Right cardiac atrium (tissue), 5 donors: ENCODE measurements around the gene ECT2. TPM values are rescaled to one million over a fixed set of nuclear protein-coding genes. Genes with fewer than 3 reads are reported as not detected.

Source experiments
- ATAC-seq, 2 donors: fragments of 200-7000 bp; cut with Tn5 transposase; one replicate each; pipeline versions ENCODE4 v1.8.0 to v1.9.1; 2020; ENCODE audit warnings: moderate library complexity in 2 of 2, mild to moderate bottlenecking in 1 of 2
- DNase-seq, 3 donors: peaks; one replicate each; pipeline ENCODE4 v3.0.0-alpha.2; 2020
- H3K27ac ChIP-seq: one replicate; pipeline ENCODE4 v1.5.1; 2013; ENCODE audit warnings: mild to moderate bottlenecking, low read length, control low read depth, moderate library complexity
- H3K27me3 ChIP-seq: one replicate; pipeline ENCODE4 v1.6.1; 2013; ENCODE audit not compliant: control insufficient read depth, insufficient read depth
- H3K4me1 ChIP-seq: one replicate; pipeline ENCODE4 v1.6.1; 2013; ENCODE audit warnings: low read length; ENCODE audit not compliant: control insufficient read depth, insufficient read depth
- H3K4me3 ChIP-seq: one replicate; pipeline ENCODE4 v1.5.1; 2013; ENCODE audit warnings: low read length, control low read depth
- H3K9me3 ChIP-seq: one replicate; pipeline ENCODE4 v1.6.1; 2013; ENCODE audit warnings: low read length; ENCODE audit not compliant: control insufficient read depth
- WGBS: extraction: QIAGEN DNeasy Blood & Tissue Kit; methylation state at CpG from one replicate; pipeline ENCODE4 v1.1.7; 2013; 5-methylcytosine and 5-hydroxymethylcytosine counted together
- intact Hi-C, 4 donors: fragments of 100-400 bp; cut with DNase I; formaldehyde crosslinking; loops; one replicate each; pipeline versions ENCODE4 v1.11.0 to v1.14.0; 2022 to 2023
- polyA plus RNA-seq: library from polyadenylated mRNA; stranded (reverse); fragments of 200-250 nt; gene quantifications from one replicate; pipeline ENCODE4 v1.2.3, GENCODE V29; 2013
- total RNA-seq, 4 donors: library from RNA; stranded (reverse); fragmentation: NEBNext Ultra II Directional; extraction: Animal tissue kit (Norgen Biotek cat#: 25700); gene quantifications; one replicate each; pipeline ENCODE4 v1.2.1, GENCODE V29; 2021
- donor health status: healthy with polysubstance abuse.
- donor health status: DM: no; HTN: yes; CAD: no.
- donor health status: DM: no; HTN: no; CAD: no.
- donor health status: DM: no; HTN: yes; CAD: no; lungs with severe emphysema.
- donor health status: DM: yes; HTN: yes; CAD: no.

ECT2 gene
- total and polyA plus RNA-seq, 5 donors, result 1.6 to 5.6 (median 5.2) TPM

- H3K27me3 ChIP-seq, result no peaks in the 10 kb centered on the region
- H3K4me3 ChIP-seq, result no peak overlapping the region
- 93% methylated on average over 5 of the region's 5 CpGs for WGBS
- ATAC-seq (no peak), DNase-seq (no peak)
- intact Hi-C loops, result no loop called here
- H3K27ac ChIP-seq, result no peak overlapping the region
- H3K4me1 ChIP-seq, result no peaks in the 10 kb centered on the region
- H3K9me3 ChIP-seq, result no peaks in the 10 kb centered on the region
Observed at GRCh38 chr3:172776049-172776717, 25.7 kb downstream of the ECT2 start.

GRCh38 chr3:172777901-172778300 is 27.4 kb downstream of the ECT2 start:
- Histone ChIP-seq H3K27me3 (no peaks in the 10 kb centered on the region), H3K4me1 (no peaks in the 10 kb centered on the region), H3K9me3 (no peaks in the 10 kb centered on the region), H3K27ac (no peak overlapping the region), H3K4me3 (no peak overlapping the region)
- WGBS, result 95% methylated on average over 3 of the region's 3 CpGs
- no peak for DNase-seq
- no peak for ATAC-seq
- intact Hi-C loops, result no loop called here

DNA sequence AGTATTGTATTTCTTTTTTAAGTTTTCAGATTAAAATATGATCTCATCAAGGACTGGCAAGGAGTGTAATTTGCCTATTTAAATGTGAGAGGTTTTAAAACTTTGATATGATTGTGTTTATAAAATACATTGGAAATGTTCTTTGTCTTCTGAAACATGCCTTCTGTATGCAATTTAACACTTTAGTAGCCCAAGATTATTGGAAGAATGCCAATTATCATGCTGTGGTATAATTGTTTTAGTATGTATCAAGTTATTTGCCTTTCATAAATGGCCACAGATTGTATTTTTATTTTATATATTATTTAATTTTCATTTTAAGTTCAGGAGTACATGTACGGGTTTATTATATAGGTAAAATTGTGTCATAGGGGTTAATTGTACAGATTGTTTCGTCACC is 31.7 kb downstream of the ECT2 start:
- ATAC-seq, result no peak
- no peaks in the 10 kb centered on the region for H3K27me3 ChIP-seq
- no peak overlapping the region for H3K27ac ChIP-seq
- H3K9me3 ChIP-seq, result no peaks in the 10 kb centered on the region
- H3K4me3 ChIP-seq, result no peak overlapping the region
- WGBS, result 98% methylated on average over 2 of the region's 2 CpGs
- intact Hi-C loops, result no loop called here
- DNase-seq, result no peak
- H3K4me1 ChIP-seq, result no peaks in the 10 kb centered on the region

DNA sequence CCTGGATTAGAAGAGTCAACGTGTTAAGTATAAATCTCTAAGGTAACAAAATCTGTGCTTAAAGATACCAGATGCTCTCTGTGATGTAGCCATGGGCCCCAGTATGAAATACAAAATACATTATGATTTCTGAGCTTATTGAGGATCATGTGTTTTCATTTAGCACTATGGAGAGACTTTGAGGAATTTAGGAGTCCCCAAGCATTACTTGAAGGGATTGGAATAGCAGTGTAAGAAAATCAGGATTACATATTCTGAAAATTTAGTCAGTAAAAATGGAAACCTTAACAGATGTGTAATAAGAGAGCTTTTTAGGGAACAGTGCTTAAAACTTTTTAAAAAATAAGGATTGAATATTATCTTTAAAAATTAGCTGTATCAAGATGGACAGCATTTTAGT is 35.5 kb downstream of the ECT2 start:
- Histone ChIP-seq H3K27me3 (no peaks in the 10 kb centered on the region), H3K27ac (no peak overlapping the region), H3K9me3 (no peaks in the 10 kb centered on the region), H3K4me3 (no peak overlapping the region), H3K4me1 (no peaks in the 10 kb centered on the region)
- no peak for ATAC-seq
- intact Hi-C loops, result no loop called here
- DNase-seq, result no peak
- WGBS, result 96% methylated on average over 1 of the region's 1 CpG

DNA sequence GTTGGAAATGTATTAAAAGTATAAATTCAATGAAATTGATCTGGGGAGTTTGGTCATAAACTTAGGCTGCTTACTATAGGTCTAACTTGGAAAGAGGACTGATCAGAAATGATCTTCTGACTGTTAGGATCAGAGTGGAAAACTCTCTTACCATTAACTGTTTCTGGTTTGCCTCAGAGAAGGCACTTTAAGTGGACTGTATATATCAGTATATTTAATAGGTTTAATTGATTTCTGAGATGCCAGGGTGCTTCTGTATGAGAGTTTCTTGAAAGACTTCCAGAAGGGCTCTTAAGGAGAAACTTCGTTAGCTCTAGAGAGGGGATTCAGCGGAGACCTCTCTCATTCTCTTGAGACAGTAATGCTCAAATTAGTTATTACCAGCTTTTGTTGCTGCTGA is 36.5 kb downstream of the ECT2 start:
- Histone ChIP-seq H3K27ac (no peak overlapping the region), H3K9me3 (no peaks in the 10 kb centered on the region), H3K4me1 (no peaks in the 10 kb centered on the region), H3K27me3 (no peaks in the 10 kb centered on the region), H3K4me3 (no peak overlapping the region)
- no peak for ATAC-seq
- WGBS, result 97% methylated on average over 2 of the region's 2 CpGs
- no peak for DNase-seq
- intact Hi-C loops, result no loop called here

DNA sequence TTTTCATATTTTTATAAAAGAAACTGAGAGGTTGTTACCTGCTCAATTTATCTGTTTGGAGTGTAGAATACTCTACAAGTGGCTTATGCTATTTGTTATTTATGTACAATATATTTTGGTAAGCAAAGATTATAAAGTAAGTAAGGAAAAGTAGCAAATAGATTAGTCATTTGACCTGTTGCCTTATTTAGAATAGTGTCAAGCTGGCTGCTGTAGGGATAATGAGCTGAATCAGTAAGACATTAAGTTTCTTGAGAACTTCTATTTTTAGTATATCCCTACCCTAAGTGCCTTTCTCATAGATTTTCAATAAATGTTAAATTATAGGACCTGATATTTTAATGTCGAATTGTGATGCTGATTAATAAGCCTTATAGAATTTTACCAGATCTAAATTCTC is 37.2 kb downstream of the ECT2 start:
- Histone ChIP-seq H3K9me3 (no peaks in the 10 kb centered on the region), H3K27ac (no peak overlapping the region), H3K27me3 (no peaks in the 10 kb centered on the region), H3K4me3 (no peak overlapping the region), H3K4me1 (no peaks in the 10 kb centered on the region)
- ATAC-seq, result no peak
- no peak for DNase-seq
- intact Hi-C loops, result no loop called here
- 97% methylated on average over 1 of the region's 1 CpG for WGBS

DNA sequence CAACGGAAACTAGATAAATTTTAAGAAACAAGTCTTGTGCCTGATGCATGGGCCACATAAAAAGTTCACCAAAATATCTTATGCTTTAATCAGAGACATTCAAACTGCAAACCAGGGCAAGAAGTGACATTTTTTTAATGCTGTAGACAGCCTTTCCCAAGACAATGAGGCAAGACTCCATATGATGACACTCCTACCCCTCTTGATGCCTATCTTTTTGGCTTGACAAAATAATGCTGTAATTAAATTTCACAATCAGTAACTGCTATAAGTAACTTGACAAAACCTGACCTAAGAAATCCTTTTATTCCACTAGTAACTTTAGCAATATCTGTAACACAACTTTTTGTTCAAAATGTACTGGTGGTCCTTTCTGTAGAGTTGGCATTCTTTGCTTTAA is 48.7 kb downstream of the ECT2 start:
- no peak for DNase-seq
- Histone ChIP-seq H3K4me3 (no peak overlapping the region), H3K27ac (no peak overlapping the region), H3K4me1 (no peaks in the 10 kb centered on the region), H3K27me3 (no peaks in the 10 kb centered on the region), H3K9me3 (no peaks in the 10 kb centered on the region)
- intact Hi-C loops, result no loop called here
- ATAC-seq, result no peak
- WGBS, result 90% methylated on average over 1 of the region's 1 CpG

DNA sequence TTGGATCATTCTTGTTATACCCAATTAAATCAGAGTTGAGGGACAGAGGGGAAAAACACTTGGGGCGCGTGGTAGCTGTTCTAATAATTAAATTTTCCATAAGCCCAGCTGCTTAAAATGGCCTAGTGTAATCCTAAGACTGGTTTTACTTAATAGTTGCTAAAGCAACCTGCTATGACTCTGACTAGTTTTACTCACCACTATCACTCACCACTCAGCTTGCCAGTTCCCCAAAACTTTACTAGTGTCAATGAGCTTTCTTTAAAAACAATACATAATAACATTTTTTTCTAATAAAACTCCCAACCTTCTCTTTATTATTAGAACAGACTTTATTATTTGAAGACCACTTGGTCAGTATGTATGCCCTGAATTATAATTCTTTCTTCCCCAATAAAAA is 49.6 kb downstream of the ECT2 start:
- H3K27me3 ChIP-seq, result no peaks in the 10 kb centered on the region
- H3K4me3 ChIP-seq, result no peak overlapping the region
- H3K4me1 ChIP-seq, result no peaks in the 10 kb centered on the region
- over 99% methylated on average over 2 of the region's 2 CpGs for WGBS
- intact Hi-C loops, result loop anchor here in 2 of 4 donors (10.0 kb wide), 1 partner anchor 755 kb away; no protein-coding TSS in a partner anchor
- DNase-seq (no peak), ATAC-seq (no peak)
- no peaks in the 10 kb centered on the region for H3K9me3 ChIP-seq
- no peak overlapping the region for H3K27ac ChIP-seq

- H3K4me3 ChIP-seq, result no peak overlapping the region
- H3K4me1 ChIP-seq, result no peaks in the 10 kb centered on the region
- DNase-seq, result no peak
- no peak overlapping the region for H3K27ac ChIP-seq
- intact Hi-C loops, result loop anchor here in 2 of 4 donors (10.0 kb wide), 1 partner anchor 751 kb away; no protein-coding TSS in a partner anchor
- ATAC-seq, result no peak
- no peaks in the 10 kb centered on the region for H3K27me3 ChIP-seq
- H3K9me3 ChIP-seq, result no peaks in the 10 kb centered on the region
- WGBS, result 91% methylated on average over 3 of the region's 3 CpGs
Observed at GRCh38 chr3:172803489-172803888, 53.0 kb downstream of the ECT2 start.

DNA sequence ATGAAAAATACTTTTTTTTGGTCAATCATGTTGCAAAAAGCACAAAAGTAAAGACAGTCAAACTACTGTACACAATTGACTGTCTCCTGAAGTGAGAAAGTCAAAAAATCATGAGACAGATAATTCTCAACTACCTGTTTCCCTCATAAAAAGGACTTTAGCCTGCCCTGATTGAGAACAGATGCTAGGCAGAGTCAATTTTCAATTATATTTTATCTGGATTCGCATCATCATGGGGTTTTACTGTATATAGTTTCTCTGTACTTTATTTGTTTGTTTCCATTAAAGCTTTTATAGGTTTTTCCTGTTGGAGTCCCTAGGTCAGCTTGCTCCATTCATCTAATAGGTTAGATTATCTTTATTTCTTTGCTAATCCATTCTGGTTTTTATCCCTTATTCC is 53.8 kb downstream of the ECT2 start:
- Histone ChIP-seq H3K4me1 (no peaks in the 10 kb centered on the region), H3K9me3 (no peaks in the 10 kb centered on the region), H3K4me3 (no peak overlapping the region), H3K27me3 (no peaks in the 10 kb centered on the region), H3K27ac (no peak overlapping the region)
- WGBS, result 98% methylated on average over 1 of the region's 1 CpG
- DNase-seq, result no peak
- intact Hi-C loops, result loop anchor here in 2 of 4 donors (10.0 kb wide), 1 partner anchor 750 kb away; no protein-coding TSS in a partner anchor
- no peak for ATAC-seq

- Histone ChIP-seq H3K9me3 (no peaks in the 10 kb centered on the region), H3K27me3 (no peaks in the 10 kb centered on the region), H3K27ac (no peak overlapping the region), H3K4me3 (no peak overlapping the region), H3K4me1 (no peaks in the 10 kb centered on the region)
- DNase-seq (no peak), ATAC-seq (no peak)
- intact Hi-C loops, result loop anchor here in 2 of 4 donors (10.0 kb wide), 1 partner anchor 746 kb away; no protein-coding TSS in a partner anchor
- WGBS, result 48% methylated on average over 4 of the region's 4 CpGs
Observed at GRCh38 chr3:172808969-172809546, 58.5 kb downstream of the ECT2 start.
